GM21717 (cell line): ENCODE results near the gene CFAP97D2.
"Not testable (repeated sequence)": the region's sequence is repeated elsewhere in the genome, so short reads cannot be mapped to it uniquely, and the experiment has no call there.

Source experiments
- ATAC-seq: cut with Tn5 transposase; IDR thresholded peaks from one replicate; pipeline ENCODE4 v1.9.1; 2021; ENCODE audit warnings: mild to moderate bottlenecking, moderate library complexity; ENCODE audit not compliant: unreplicated experiment

The CFAP97D2 gene

DNA sequence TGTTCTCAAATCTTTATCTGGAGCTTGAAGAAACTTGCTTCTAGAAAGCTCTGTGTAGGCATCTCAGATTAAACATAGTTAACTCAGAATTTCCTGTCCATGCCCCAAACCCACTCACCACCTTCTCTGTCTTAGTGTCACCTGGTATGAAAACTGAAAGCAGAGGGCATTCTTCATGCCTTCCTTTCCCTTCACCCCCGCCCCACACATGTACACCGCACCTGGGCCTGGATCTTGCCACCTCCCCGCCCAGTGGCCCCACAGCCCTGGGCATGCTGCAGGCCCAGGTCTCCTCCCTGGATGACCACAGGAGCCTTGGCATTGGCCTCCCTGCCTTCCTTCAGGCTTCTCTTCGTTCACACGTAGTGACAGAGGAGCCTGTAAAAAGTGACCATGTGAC, 15.8 kb downstream of the CFAP97D2 start:
- ATAC-seq, result no peak

DNA sequence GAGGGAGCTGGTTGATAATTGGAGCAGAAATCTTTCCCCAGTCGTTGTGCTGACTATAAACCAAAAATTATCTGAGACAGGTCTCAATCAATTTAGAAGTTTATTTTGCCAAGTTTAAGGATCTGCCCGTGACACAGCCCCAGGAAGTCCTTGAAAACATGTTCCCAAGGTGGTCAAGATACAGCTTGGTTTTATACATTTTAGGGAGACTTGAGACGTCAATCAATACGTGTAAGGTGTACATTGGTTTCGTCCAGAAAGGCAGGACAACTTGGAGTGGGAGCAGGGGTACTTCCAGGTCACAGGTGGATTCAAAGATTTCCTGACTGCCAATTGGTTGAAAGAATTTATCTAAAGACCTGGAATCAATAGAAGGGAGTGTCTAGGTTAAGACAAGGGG, 17.6 kb downstream of the CFAP97D2 start:
- no peak for ATAC-seq

DNA sequence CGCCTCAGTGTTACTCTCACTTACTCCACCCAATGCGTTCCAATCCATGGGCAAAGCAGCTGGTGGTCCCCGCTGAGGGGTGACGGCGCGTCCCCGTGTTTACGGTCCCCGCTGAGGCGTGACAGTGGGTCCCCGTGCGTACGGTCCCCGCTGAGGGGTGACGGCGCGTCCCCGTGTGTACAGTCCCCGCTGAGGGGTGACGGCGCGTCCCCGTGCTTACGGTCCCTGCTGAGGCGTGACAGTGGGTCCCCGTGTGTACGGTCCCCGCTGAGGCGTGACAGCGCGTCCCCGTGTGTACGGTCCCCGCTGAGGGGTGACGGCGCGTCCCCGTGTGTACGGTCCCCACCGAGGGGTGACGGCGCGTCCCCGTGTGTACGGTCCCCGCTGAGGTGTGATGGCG, 19.5 kb downstream of the CFAP97D2 start:
- no peak for ATAC-seq

DNA sequence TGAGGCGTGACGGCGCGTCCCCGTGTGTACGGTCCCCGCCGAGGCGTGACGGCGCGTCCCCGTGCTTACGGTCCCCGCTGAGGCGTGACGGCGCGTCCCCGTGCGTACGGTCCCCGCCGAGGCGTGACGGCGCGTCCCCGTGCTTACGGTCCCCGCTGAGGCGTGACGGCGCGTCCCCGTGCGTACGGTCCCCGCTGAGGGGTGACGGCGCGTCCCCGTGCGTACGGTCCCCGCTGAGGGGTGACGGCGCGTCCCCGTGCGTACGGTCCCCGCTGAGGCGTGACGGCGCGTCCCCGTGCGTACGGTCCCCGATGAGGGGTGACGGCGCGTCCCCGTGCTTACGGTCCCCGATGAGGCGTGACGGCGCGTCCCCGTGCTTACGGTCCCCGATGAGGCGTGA, 20.5 kb downstream of the CFAP97D2 start:
- ATAC-seq, result not testable (repeated sequence)

DNA sequence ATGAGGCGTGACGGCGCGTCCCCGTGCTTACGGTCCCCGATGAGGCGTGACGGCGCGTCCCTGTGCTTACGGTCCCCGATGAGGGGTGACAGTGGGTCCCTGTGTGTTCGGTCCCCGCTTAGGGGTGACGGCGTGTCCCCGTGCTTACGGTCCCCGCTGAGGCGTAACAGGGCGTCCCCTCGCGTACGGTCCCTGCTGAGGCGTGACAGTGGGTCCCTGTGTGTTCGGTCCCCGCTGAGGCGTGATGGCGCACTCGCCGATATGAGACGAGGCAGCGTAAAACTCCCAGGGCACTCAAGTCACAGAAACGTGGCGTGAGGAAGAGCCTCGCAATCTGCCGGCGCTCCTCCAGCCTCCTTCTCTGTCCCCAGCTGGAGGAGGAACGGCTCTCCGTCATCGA, 20.9 kb downstream of the CFAP97D2 start:
- ATAC-seq, result no peak

DNA sequence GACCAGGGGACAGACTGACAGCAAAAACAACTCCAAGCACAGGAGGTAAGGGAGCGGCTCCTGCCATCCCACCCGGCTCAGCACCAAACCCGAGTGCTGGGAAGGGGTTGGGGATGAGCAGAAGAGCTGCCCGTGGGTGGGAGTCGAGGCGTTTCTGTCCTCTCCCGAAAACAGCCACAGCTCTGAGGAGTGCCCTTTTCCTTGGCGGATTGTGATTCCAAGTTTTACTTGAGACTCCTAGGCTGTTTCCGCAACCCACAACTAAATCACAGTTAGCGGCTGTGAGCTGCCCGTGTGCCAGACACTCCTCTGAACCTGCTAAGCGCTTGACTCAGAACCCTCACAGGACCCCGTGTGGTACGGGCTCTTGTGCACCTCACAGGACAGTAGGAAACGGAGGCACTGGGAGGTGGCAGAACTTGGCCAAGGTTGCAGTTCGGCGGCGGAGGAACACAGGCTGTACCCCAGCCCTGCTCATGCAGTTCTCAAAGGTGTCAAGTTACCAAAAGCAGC, 21.4 kb downstream of the CFAP97D2 start:
- ATAC-seq, result no peak

DNA sequence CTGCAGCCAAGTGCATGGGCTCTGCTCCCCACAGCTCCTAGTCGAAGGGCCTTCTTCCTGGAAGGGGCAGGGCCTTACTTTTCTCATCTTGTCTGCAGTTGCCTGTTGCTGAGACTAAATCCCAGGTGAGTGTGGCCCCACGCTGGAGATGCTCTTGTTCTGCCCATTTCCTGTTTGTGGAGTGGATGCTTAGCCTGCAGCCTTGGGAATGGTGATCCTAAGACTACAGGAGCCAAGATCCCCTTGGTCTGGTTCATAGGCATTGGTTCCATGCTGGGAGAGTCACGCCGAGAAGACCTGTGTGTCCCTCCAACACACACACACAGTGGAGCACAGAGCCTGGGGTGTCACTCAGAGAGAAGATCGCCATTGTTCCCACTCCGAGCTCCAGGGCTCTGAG, 23.5 kb downstream of the CFAP97D2 start:
- ATAC-seq, result no peak

DNA sequence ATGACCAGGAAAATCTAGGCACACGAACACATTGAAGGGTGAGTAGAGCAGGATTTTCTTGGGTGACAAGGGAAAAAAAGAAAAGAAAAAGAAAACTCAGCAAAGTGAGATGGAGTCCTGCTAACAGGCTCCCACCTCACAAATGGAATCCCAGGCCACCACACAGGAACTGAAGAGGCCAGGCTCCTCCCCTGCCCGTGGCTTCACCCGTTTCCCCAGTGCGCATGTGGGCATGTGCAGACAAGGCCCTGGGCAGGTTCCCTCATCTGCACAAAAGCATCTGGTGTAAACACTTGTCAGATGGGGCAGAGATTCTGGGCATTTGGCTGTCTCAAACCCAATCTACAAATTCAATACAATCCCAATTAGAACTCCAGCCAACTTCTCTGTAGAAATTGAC, 24.5 kb downstream of the CFAP97D2 start:
- ATAC-seq, result no peak

DNA sequence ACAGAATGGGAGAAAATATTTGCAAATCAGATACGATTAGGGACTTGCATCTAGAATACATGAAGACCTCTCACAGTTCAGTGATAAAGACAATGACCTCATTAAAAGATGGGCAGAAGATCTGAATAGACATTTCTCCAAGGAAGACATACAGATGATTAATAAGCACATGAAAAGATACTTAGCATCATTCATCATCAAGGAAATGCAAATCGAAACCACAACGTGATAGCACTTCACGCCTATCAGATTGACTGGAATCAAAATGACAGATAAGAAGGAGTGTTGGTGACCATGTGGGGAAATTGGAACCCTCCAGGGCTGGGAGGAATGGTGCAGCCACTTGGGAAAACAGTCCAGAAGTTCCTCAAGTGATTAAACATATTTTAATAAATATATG, 25.8 kb downstream of the CFAP97D2 start:
- ATAC-seq, result no peak

DNA sequence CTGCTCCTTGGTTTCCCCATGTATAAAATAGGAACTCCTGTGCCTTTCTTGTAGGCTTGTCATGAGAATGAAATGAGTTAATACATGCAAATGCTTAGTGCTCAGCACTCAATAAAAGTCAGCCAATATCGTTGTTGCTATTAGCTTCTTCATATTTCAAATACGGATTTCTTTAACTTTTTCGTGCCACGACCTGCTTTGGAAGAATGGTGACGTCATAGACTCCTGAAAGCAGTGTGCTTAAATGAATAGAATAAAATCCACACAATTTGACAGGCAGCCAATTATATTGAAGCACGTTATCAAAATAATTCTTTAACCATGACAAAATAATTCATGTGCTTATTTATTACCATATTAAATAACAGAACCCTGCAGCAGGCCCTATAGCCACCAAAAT, 29.1 kb downstream of the CFAP97D2 start:
- ATAC-seq, result no peak

DNA sequence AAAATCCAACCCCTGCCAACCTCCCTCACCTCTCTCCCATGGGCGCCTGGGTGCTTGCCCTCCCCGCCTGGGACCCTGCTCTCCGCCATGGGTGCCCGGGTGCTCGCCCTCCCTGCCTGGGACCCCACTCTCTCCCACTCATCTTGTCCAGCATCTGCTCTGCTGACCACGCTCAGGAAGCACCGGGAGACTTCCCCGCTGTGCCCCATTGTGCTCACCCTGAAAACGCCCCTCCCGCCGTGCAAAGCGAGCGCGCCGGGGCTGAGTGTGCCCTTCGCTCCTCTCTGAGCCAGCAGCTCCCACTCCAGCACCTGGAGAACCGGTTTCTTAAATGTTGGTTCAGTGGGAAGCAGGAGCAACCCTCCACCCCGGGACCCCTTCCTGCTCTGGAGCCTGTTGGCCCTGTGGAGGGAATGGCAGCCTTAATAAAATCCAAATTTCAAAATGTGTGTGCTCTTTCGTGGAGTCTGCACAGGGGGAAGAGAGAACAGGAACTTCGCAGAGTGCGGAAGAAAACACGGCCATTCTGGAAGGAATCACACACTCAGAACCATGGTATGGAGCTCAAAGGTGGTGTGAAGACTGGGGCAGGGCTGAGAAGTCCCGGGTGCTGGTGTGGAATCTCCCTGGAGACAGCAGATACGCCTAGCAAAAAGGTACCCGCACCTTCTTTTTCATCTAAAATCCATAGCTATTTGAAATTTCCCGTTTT, 32.5 kb downstream of the CFAP97D2 start:
- no peak for ATAC-seq

DNA sequence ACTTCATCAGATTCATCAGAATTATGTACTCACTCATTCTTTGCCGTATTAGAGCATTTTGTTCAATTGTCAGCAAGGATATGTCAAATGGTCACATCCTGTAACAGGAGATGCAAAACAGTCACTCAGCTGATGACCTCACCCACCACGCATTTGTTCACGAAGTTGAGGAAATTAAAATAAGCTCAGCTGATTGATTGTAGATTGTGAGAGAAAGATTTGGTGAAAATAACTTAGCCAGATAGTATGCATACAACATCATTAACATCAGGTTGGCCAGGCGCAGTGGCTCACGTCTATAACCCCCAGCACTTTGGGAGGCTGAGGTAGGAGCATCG, 33.1 kb downstream of the CFAP97D2 start:
- ATAC-seq, result no peak

DNA sequence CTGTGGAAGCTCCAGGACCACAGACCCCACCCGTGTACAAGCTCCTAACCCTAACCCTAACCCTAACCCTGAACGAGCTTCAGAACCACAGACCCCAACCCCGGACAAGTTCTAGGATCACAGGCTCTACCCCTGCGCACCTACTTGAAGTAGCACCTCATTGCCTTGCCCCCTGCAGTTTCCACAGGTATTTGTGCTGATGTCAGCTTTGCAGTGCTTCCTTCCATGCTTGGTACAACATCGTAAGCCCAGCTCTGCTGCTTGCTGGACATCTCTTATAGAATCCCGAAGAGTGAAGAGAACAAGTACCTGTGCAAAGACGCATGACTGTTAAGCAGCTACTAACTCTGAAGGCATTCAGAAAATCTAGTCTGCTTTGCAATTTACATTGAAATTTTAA, 34.9 kb downstream of the CFAP97D2 start:
- no peak for ATAC-seq

DNA sequence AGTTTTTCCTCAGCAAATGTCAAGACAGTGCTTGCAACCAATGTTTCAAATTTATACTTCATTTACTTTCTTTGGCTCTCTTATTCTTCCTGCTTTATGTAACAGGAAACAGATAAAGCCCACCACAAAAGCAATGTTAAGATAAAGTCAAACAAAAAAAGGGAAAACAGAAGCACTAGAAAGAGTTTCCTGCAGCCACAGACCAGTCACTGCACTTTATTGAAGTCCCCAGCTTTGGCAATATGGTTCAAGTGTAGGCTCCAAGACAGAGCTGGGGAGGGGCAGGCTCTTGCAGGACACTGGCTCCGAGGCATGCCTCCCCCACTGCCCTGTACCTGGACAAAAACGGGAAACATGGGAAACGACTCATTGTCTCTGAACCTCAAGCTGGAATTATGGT, 40.3 kb downstream of the CFAP97D2 start:
- ATAC-seq, result no peak

DNA sequence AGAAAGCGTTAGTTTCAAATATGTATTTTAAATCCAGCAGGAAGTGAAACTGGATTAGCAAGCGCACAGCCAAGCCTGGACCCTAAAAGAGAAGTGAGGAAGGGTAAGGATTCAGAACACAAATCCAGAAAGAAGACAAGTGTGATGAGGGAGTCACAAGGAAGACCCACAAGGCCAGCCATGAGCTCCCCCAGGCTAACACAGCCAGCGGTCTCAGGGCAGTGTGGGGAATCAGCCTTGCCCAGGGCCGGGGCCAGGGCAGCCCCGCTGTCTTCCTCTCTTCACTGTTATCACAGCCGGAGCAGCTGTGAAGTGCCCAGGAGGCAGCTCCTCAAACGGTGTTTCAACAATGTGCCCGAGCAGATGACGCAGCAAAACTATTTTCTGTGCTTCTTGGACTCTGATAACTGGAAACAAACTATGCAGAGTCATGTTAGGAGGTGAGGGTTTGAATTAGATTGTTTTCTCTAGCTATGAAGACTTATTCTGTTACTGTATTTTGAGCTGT, 43.5 kb downstream of the CFAP97D2 start:
- no peak for ATAC-seq

DNA sequence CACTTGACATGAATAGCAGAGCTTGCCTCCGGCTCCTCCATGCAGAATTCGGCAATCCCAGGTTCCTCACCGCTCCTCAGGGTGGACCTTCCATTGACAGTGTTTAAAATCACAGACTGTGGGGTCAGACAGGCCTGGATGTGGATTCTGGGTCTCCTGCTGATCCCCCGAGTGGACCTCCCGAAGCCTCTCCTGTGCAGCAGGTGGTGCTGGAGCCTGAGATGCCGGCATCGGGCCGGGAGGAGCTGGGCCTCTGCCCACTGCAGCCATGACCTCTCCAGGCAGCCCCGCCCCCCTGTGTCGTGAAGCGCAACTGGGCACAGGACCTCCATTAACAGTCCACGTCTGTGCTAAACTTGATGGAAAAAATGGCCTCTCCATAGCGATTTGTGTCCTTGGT, 45.1 kb downstream of the CFAP97D2 start:
- ATAC-seq, result no peak

DNA sequence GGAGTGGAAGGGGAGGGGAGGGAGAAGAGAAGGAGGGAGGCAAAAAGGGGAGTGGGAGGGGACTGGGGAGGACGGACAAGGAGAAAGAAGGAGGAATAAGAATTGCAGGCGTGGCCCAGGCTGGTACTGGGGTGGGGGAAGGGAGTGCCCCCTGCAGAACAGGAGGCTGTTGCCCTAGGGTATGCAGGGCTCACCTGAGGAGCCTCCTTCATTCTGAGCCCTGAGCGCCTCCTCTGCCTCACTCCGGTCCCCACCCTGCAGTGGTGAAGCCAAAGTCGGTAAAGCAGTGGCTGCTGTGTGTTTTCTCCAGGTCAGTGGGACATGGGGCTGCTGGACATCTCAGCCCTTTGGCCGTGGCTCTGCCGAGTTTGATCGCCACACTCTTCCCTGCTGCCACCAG, 46.6 kb downstream of the CFAP97D2 start:
- ATAC-seq, result no peak

DNA sequence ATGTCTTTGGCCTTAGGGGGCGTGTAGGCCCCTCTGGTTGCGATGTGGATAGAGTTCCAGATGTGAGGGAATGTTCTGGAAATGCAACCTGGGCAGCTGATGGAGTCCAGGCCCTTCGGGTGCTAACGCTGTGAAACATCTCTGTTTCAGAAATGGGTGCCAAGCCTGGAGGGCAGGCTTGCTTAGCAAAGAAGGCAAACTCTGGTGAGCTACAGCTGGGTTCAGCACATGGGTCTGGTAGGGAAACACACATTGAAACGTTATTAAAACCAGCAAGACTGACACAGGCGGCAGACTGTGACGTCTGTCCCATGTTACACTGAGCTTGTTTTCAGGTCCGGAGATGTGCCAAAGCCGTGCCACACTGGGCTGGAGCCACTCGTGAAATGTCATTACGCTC, 47.0 kb downstream of the CFAP97D2 start:
- no peak for ATAC-seq

DNA sequence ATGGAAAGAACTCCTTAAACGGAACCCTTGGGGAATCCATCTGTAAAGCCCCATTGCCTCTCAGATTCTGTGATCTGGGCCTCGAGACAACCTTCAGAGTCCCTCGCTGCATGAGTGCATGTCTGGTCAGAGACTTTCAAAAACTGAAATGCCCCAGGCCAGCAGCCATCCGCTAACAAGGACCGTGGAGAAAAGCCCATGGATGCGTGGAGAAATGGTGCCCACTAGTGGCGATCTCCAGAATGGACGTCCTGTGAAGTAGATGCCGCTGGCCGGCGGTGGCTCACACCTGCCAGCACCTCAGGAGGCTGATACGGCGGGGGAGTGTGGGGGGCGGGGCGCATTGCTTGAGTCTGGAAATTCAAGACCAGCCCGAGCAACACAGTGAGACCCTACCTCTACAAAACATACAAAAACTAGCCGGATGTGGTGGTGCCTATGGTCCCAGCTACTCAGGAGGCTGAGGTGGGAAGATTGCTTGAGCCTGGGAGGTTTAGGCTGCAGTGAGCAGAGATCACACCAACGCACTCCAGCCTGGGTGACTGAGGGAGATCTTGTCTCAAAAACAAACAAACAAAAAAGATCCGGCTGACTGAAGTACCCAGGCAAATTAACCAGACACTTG, 47.8 kb downstream of the CFAP97D2 start:
- ATAC-seq, result peak; percentile 86

DNA sequence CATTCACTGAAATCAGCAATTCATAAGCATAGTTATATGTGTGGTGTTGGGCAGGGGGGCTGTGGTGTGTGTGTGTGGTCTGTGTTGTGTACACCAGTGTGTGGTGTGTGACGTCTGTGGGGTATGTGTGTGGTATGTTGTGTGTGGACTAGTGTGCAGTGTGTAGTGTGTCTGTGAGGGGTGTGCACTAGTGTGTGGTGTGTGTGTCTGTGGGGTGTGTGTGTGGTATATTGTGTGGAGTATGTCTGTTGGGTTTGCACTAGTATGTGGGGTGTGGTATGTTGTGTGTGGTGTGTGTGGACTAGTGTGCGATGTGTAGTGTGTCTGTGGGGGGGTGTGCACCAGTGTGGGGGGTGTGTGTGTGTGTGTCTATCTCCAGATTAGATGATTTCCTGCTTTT, 48.5 kb downstream of the CFAP97D2 start:
- no peak for ATAC-seq

DNA sequence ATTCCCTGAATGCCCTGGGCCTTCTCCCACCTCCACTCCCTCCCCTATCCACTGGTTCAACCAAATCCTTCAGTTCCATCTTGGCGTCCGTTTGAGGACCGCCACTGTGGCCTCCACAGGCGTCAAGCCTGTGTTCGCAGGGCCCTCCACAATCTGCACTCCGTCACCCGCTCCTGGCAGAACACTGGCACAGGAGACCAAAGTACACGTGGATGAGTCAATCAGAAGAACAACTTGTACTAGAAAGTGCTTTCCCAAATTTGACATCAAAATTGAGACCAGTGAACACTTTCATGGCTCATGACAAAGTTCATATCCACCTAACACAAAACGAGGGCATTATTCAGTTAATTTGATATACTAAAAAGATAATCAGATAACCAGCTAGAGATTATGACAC, 49.1 kb downstream of the CFAP97D2 start:
- no peak for ATAC-seq

DNA sequence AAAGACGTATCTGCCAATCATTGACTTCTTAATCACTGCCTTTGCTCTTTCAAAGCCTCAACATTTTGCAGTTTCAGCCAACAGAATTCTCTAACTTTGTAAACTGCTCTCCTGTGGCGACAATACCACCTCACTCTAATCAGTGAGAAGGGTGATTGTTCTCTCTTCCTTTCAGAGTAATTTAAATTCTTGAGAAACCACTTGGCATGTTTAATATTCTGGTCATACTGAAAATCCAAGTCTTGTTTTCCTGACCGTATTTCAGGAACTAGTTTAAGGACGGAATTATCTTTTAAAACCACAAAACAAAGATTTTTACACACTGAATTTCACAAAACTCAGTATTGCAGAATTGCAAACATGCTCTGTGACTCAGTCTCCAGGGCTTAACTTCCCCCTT, 50.4 kb downstream of the CFAP97D2 start:
- ATAC-seq, result no peak

DNA sequence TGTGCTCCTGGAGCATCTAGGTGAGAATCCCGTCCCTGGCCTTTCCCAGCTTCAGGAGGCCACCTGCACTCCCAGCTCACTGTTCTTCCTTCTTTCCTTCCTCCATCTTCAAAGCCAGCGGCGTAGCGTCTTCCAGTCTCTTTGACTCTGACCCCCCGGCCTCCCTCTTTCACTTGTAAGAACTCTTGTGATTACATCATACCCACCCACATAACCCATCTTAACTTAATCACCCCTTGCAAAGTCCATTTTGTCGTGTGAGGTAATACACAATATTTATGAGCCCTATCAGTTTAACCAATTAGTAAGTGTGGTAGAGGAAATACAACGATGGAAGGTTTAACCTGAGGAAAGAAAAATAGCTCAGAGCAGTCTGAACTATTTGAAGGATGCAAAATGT, 51.1 kb downstream of the CFAP97D2 start:
- no peak for ATAC-seq
